Hippocampal formation (tissue), 2 donors: Measurements from ENCODE around the gene GALNT12.
A peak's percentile ranks its signal among the peaks of the same experiment; 100 is the strongest.

Experiments used
- DNase-seq, 2 donors: peaks; one replicate each; lab custom pipeline; 2025; lab: John Stamatoyannopoulos, UW

Gene GALNT12

DNA sequence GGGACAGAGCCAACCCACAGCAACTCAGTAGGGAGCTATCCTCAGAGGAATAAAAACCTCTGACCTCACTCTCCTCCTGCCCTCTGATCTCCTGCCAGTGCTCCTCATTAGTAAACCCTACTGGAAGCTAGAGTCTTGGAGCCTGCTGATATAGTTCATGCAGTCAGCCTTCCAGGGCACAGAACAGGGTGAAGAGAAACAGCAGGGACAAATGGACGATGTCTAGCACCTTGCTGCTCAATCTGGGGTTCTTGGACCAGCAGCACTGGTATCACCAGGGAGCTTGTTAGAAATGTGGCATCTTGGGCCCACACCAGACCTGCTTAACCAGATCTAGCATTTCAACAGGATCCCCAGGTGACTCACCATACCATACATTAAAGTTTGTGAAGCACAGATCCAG, 5.5 kb upstream of the GALNT12 start:
- no peak for DNase-seq

GRCh38 chr9:98804083-98804482, 3.4 kb upstream of the GALNT12 start:
- DNase-seq, result no peak

DNA sequence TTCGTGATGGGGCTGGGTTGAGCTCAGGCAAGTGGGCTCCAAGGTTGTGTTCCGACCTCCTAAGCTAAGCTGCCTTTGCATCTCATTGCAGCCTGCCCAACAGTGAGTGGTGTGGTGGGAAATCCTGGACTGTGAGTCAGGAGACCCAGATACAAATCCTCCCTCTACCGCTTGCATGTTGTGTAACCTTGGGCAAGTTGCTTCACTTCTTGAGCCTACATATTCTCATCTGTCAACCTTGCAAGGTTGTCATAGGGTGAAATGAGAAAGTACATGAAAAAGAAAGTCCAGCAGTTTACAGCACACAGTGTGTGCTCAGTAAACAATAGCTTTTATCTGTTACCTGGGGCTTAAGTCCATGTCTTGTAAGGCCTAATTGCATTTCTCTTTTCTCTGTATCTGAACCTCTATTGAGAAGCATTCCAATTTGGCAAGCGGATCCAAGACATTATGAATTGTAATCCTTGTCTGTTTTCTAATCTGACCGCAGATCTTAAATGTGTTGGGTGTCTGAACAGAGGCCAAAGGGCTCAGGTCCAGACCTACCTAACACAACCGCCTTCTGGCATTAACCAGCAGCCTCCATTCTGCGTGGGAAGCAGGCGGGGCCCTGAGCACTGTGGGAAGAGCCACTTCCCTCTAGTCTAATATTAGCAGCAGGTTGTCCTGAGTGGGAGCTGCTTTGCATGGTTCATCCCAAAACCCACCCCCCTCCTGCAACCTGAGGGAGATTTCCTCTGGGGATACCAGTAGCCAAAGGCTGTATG, 1.8 kb upstream of the GALNT12 start:
- DNase-seq, result no peak

GRCh38 chr9:98806394-98807035, 955 bp upstream of the GALNT12 start:
- DNase-seq, result peak in 1 of 2 donors; percentile 60

DNA sequence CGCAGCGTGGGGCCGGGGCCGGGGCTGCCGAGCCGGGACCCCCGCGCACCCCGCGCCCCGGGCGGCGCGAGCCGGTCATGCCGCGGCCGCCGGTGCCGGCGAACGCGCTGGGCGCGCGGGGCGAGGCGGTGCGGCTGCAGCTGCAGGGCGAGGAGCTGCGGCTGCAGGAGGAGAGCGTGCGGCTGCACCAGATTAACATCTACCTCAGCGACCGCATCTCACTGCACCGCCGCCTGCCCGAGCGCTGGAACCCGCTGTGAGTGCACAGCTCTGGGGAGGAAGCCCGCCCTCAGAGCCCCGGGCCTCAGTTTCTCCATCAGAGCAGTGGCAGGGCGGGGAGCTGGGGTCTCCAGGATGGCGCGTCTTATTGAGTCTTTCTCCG, 335 bp downstream of the GALNT12 start:
- DNase-seq, result peak in 1 of 2 donors; percentile 24

GRCh38 chr9:98808411-98808815, 943 bp downstream of the GALNT12 start:
- DNase-seq, result no peak

DNA sequence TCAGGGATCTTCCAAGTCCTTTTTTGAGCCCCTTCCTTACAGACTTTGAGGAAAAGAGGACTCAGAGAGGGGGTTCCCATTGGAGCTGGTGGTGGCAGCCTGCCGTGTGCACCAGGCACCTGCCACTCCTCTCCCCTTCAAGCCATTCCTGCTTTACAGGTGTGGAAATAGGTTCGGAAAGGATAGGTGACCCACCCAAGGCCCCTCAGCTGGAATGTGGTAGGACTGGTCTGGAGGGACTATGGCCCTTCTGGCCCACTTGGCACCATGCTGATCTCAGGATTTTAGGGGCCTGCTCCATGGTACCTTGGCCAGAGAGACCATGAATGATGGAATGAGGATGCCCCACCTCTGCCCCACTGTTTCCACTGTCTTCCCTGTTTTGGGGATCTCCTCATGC, 1.4 kb downstream of the GALNT12 start:
- no peak for DNase-seq

GRCh38 chr9:98809311-98810101, 2.0 kb downstream of the GALNT12 start:
- DNase-seq, result no peak

- DNase-seq, result no peak
Observed at GRCh38 chr9:98810102-98810842, 2.8 kb downstream of the GALNT12 start.

DNA sequence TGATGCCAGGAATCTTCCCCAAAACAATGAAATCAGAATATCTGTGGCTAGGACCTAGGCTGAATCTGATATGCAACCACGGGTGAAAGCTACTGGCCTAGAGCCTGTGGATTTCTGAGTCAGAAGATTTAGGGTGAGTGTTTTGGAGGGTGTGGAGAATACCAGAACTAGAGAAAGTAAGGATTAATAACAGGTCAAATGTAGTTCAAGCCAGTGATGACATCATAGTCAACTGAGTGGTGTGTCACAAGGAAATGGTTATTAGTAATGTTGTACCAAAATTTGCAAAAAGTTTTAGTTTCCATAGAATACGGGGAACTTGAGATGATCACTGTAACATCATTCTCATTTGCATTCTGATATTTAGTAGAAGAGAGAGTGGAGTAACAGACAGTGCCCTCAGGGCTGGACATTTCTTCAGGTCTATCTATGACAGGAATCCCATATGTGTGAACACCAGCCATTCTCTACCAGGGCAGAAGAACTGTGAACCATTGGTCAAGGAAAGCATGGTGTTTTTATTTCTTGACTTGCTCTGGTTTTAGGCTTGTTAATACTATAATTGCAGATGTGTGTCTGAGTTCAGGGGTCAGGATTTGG, 3.7 kb downstream of the GALNT12 start:
- no peak for DNase-seq

DNA sequence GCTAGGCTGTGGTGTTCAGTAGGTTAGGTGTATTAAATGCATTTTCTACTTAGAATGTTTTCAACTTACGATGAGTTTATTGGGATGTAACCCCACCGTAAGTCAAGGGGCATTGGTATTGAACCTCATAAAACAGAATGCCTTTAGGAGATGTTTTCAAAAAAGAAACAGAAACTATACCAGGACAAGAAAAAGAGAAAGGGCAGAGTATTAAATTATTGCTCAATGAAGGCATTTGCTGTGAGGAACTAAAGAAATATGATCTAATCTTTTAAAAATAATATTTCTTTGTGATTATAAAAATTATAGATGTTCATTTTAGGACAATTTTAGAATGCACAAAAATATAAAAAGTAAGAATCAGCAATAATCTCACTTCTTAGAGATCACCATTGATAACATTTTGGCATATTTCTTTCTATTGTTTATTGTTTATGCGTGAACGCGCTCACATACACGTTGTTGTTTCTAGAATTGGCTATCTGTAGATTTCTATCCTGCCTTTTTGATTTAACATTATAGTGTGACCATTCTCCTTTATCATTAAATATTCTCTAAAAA, 8.0 kb downstream of the GALNT12 start:
- no peak for DNase-seq

GRCh38 chr9:98818764-98819163, 11.3 kb downstream of the GALNT12 start:
- no peak for DNase-seq

DNA sequence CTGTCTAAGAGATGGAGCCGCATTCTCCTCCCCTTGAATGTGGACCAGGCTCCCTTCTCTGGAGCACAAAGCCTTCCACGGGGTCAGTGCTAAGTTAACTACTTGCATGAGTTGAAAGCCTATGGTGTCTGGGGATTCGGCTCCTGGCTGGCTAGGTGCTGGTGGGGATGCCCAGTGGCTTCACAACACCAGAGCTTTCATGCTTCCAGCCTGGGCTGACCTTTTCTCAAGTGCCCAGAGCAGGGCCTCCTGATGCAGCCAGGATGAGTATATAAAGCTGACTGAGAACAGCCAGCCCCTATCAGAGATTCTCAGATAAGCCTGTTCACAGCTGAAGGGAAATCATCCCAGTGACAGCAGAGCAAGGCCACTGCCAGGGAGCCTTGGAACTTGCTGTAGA, 11.8 kb downstream of the GALNT12 start:
- no peak for DNase-seq

- no peak for DNase-seq
Observed at GRCh38 chr9:98821831-98822230, 14.4 kb downstream of the GALNT12 start.

DNA sequence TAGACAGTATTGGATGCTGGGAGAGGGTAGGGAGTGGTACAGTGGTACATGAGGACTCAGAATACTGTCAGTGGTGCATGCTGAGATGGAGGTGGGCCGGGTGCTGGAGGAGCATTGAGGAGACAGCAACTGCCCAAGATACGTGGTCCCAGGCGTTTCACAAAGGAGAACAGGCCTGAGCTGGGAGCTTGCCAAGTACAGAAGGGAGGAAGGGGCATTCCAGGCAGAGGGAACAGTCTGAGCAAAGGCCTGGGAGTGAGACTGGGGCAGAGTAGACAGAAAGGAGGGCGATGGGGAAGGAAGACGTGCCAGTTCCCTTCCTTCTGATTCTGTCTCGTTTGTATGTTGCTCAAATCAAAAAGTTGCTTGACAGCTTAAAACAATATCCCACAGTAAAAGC, 15.2 kb downstream of the GALNT12 start:
- no peak for DNase-seq

DNA sequence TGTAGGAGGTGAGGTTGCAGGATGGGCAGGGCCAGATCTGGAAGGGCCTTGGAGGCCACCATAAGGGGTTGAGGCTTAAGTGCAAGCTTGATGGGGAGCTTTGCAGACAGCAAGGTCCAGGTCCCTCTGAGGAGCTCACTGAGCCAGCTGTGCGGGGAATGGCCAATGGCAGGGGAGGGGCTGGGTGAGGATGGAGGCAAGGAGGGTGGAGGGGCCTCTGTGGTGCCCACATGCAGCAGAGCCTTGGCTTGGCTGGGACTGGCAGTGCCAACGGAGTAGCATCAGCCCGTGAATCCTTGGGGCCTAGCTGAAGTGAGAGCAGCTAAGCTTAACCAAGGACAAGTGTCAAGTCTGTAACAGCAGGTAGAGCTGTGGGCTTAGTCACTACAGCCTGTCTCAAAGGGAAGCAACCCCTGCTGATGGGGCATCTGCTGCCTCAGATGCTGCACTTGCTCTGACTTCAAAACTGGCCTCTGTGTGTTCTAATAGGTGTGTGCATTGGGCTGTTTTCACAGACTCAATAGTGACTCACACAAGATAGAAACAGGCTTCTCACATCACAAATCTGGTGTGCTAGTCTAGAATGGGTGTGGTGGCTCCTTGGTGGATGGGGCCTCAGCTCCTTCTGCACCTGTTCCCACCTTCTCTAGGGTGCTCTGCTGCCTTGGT, 16.3 kb downstream of the GALNT12 start:
- no peak for DNase-seq

DNA sequence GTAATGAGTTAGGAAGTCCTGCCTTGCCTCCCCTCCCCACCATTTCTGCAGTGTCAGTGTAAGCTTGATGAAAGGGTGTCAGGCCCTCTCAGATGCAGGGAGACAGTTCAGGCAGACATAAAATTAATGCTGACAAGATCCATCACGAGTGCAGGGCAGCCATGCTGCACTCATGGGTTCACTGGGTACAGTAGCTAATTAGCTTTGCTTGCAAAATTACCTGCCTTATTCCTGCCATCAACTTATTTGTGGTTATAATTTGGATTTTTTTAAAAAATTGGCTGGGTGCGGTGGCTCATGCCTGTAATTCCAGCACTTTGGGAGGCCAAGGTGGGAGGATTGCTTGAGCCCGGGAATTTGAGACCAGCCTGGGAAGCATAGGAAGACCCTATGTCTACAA, 17.9 kb downstream of the GALNT12 start:
- no peak for DNase-seq

DNA sequence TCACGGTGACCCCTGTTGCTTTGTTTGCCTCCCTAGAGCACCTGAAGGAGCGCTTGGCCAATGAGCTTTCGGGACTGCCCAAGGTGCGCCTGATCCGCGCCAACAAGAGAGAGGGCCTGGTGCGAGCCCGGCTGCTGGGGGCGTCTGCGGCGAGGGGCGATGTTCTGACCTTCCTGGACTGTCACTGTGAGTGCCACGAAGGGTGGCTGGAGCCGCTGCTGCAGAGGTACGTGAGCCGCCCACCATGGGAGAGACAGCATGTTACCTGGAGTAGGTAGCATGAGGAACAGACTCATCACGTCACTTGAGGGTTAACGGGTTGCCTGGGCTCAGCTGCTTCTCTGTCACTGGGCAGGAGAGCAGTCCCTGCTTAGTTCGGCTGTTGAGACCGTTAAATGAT, 19.2 kb downstream of the GALNT12 start:
- DNase-seq, result no peak

GRCh38 chr9:98829766-98830165, 22.3 kb downstream of the GALNT12 start:
- DNase-seq, result no peak

DNA sequence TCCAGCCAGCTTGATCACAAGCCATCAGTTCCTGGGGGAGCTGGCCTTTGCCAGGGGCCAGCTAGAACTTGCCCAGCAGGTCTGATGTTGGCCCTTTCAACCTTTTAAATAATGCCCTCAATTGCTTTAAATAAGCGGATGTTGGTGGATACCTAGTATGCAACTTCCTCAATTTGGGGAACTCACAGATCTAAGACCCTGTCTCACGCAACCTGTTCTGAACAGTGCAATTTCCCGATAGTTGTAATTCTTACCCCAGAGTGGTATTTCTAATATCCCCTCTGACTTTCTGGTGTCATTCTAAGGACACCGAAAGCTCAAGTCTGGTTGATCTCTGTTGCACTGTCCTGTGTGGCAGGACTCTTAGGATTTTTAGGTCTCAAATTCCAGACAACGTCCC, 23.1 kb downstream of the GALNT12 start:
- no peak for DNase-seq

DNA sequence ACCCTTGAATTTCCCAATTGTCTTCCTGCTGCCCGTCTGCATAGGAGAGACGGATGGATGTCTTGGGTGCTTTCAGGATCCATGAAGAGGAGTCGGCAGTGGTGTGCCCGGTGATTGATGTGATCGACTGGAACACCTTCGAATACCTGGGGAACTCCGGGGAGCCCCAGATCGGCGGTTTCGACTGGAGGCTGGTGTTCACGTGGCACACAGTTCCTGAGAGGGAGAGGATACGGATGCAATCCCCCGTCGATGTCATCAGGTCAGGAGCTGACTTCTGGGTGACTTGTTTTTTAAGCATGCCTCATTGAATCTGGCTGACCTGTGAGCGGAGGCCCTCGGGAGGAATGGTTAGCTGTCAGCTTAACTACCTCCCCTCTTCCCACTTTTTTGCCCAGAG, 24.2 kb downstream of the GALNT12 start:
- no peak for DNase-seq
